ENCODE measurements around the gene KIF11.
A peak's percentile ranks its signal among the peaks of the same experiment; 100 is the strongest.
"Not testable (repeated sequence)": the region's sequence is repeated elsewhere in the genome, so short reads cannot be mapped to it uniquely, and the experiment has no call there.

Gene KIF11

DNA sequence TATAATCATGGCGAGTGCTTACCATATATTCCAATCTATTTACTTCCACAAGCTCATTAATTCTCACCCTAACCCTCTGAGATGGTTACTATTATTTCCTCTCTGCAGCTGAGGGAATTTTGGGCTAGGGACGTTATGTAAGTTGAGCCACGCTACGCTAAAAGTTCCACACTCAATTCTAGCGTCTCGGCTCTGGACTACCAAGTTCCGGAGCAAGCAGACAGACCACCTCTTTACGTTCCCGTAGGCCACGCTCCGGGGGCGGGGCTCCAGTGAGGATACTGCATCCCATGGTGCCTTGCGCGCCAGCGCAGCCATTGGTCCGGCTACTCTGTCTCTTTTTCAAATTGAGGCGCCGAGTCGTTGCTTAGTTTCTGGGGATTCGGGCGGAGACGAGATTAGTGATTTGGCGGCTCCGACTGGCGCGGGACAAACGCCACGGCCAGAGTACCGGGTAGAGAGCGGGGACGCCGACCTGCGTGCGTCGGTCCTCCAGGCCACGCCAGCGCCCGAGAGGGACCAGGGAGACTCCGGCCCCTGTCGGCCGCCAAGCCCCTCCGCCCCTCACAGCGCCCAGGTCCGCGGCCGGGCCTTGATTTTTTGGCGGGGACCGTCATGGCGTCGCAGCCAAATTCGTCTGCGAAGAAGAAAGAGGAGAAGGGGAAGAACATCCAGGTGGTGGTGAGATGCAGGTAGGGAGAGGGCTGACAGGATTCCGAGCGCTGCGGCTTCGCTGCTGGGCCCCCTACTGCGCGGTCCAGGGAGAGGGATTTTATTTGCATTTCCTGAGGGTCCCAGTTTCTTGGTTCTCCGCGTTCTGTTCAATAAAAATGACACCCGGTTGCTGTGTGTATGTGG lies at the start of gene KIF11:
Gene KIF11, plus strand, starts transcription at position 370 of the 858 bp plus-strand sequence. Its CDS starts 246 bp downstream, at position 616.
- peak; percentile 73 to 92 (median 89) for DNase-seq (ENCODE audit: low read depth in 2 of 3, low spot score in 2 of 3)

DNA sequence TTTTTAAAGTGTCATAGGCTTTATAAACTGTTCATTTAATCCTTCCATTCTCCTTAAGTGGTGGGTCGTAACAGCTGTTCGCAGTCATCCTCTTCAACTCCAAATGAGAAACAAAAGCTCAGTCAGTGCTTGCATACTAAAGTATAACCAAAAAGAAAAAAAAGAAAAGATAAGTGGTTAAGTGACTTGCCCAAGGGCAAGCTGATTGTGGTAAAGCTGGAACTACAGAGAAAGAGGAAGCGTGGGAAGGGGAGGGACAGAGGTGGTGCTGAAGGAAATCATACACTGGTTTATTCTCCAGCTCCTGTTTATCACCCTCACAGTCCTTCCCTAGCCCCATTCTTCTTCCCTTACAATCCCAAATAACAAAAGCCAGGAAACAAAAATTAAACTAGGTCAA lies 48.6 kb upstream of the KIF11 start:
- DNase-seq (ENCODE audit: low read depth in 2 of 3, low spot score in 2 of 3), result no peak

DNA sequence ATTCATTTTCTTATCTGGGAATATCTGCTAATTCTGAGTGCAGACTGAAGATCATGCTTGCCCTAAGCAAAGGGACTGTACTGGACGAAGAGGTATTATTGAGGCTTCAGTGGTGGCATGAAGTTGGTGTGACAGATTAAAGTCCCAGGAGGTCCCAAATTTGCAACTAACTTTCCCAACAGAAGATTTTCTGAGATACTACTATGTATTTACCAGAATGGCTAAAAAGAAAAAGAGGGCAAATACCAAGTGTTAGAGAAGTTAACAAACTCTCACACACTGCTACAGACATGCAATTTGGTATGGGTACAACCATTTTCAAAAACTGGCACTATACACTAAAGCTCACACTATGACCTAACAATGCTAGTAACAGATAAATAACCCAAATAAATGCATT lies 47.4 kb upstream of the KIF11 start:
- DNase-seq (ENCODE audit: low read depth in 2 of 3, low spot score in 2 of 3), result no peak

DNA sequence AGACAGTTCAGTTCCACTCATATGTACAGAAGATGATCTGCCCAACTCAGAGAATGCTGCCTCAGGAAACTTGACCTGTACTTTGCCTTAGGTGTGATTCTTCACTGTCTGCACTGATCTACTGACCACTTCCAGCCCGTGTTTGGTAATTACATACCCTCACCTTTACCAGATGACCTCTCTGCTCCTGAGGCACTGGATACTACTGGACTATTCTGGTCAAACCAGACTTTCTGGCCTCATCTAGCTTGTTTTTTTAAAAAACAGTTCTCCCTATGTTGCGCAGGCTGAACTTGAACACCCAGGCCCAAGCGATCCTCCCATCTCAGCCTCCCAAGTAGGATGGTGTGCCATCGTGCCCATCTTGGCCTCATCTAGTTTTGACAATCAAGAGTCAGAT lies 45.3 kb upstream of the KIF11 start:
- no peak for DNase-seq (ENCODE audit: low read depth in 2 of 3, low spot score in 2 of 3)

DNA sequence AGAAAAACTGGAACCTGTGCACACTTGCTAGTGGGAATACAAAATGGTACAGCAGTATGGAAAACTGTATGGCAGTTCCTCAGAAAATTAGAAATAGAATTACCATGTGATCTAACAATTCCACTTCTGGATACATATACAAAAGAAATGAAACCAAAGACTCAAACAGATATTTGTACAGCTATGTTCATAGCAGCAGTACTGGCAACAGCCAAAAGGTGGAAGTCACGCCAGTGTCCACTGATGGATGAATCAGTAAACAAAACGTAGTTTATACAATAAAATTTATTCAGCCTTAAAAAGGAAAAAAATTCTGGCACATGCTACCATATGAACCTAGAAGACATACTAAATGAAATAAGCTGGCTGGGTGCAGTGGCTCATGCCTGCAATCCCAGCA lies 42.0 kb upstream of the KIF11 start:
- no peak for DNase-seq (ENCODE audit: low read depth in 2 of 3, low spot score in 2 of 3)

DNA sequence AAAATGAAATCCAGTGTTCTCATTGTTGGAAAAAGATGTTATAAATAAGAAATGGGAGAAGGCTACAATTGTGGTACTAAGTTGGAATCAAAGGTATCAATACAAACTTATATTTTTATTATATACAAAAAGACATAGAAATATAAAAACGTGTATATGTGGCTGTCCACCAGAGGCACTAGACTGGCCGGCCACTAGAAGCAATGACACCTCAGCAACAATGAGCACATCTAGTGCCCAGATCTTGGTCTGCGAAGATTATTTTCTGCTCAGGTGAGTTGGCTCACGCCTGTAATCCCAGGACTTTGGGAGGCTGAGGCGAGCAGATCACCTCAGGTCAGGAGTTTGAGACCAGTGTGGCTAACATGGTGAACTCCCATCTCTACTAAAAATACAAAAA lies 40.6 kb upstream of the KIF11 start:
- no peak for DNase-seq (ENCODE audit: low read depth in 2 of 3, low spot score in 2 of 3)

DNA sequence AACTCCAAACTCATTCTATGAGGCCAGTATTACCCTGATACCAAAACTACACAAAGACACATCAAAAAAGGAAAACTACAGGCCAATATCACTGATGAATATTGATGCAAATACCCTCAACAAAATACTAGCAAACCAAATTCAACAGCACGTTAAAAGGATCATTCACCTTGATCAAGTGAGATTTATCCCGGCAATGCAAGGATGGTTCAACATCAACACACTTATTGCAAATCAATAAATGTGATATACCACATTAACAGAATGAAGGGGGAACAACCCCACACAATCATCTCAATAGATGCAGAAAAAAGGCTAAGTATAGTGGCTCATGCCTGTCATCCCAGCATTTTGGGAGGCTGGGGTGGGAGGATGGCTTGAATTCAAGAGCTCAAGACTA lies 39.0 kb upstream of the KIF11 start:
- no peak for DNase-seq (ENCODE audit: low read depth in 2 of 3, low spot score in 2 of 3)

DNA sequence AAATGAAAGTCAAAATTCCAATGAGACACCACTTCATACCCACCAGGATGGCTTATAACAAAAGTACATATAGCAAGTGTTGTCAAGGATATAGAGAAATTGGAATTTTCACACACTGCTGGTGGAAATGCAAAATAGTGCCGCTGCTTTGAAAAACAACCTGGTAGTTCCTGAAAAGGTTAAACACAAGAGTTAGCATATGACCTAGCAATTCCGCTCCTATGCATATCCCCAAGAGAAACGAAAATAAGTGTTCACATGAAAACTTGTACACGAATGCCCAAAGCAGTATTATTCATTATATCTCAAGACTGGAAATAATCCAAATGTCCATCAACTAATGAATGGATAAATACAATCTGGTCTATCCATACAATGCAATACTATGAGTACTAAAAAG lies 33.9 kb upstream of the KIF11 start:
- DNase-seq (ENCODE audit: low read depth in 2 of 3, low spot score in 2 of 3), result no peak

DNA sequence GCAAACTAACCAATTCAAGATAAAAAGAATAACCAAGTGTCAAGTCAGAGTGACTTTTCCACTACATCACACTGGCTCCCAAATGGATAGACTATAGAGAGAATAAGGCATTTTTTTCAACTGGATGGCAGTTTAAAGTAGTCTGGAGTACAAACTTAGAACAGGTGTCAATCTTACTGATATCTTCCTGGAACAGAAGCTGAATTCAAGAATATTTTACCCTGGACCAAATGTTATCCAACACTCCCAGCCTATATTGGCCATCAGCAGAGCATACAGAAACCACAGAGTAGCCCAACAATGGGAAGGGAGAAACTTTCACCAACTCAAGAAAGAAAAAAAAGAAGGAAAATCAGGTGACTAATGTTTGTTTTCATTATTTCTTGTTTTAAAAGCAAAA lies 30.5 kb upstream of the KIF11 start:
- DNase-seq (ENCODE audit: low read depth in 2 of 3, low spot score in 2 of 3), result no peak

DNA sequence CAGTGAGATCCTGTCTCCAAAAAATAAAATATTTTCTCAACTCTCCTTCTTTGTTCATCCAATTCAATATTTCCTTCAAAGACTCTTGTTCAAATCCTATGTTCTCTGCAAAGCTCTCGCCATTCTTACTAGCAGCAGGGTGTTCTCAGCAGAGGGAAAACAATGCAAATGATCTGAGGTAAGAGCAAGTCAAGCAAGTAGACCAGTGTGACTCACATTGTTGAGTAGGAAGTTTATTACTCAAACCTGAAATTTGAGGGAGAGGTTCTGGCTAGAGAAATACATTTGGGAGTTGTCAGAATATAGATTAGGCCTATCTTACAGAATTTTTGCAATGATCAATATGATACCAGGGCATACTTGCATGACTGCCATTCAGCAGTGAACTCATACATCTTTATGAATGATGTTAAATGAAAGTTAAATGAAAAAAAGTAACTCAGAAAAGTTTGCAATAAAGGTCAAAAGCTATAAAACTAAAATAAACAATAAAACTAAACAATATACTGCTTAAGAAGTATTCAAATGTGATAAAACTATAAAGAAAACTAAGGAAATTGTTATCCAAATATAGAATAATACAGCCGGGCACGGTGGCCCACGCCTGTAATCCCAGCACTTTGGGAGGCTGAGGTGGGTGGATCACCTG lies 24.9 kb upstream of the KIF11 start:
- no peak for DNase-seq (ENCODE audit: low read depth in 2 of 3, low spot score in 2 of 3)

DNA sequence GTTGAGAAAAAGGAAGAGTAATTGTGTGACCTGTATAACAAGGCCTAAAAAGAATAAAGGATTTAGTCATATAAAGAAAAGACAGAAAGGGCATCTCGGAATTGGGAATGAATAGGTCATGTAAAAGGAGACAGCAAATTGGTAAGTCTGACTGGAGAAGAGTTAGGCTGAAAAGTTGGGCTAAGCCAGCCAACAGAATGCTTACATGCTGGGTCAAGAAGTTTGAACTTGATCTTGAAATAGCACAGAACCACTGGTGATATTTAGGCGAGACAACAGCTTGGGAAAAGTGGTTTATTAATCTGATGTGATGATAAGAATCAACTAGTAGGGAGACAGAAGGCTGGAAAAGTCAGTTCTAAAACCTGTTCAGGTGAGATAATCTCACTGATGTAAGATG lies 23.9 kb upstream of the KIF11 start:
- no peak for DNase-seq (ENCODE audit: low read depth in 2 of 3, low spot score in 2 of 3)

DNA sequence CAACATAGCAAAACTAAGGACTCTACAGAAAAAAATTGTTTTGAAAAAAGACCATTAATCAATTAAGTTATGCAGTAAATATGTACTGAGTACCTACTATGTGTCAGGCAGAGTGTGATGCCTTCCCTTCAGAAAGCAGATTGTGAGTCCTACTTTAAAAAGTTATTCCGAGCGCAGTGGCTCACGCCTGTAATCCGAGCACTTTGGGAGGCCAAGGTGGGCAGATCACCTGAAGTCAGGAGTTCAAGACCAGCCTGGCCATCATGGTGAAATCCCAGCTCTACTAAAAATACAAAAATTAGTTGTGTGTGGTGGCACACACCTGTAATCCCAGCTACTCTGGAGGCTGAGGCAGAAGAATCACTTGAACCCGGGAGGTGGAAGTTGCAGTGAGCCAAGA lies 23.3 kb upstream of the KIF11 start:
- not testable (repeated sequence) for DNase-seq (ENCODE audit: low read depth in 2 of 3, low spot score in 2 of 3)

DNA sequence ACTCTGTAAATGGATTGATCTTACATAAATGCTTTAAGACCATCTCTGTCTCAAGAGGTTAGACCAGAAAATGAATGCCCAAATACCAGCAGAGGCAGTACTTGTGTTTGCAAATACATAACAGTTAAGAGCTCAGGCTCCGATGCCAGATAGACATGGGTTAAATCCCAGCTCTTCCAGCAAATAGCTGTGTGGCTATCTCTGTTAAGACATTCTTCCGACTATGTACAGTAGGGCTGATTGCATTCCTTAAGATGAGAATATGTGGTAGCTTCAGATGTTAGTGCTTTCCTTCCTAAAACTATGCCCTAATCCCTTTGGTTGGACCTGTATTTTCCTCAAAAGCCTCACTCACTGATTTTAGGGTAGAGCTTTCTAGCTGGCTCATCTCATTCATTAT lies 21.3 kb upstream of the KIF11 start:
- DNase-seq (ENCODE audit: low read depth in 2 of 3, low spot score in 2 of 3), result no peak

DNA sequence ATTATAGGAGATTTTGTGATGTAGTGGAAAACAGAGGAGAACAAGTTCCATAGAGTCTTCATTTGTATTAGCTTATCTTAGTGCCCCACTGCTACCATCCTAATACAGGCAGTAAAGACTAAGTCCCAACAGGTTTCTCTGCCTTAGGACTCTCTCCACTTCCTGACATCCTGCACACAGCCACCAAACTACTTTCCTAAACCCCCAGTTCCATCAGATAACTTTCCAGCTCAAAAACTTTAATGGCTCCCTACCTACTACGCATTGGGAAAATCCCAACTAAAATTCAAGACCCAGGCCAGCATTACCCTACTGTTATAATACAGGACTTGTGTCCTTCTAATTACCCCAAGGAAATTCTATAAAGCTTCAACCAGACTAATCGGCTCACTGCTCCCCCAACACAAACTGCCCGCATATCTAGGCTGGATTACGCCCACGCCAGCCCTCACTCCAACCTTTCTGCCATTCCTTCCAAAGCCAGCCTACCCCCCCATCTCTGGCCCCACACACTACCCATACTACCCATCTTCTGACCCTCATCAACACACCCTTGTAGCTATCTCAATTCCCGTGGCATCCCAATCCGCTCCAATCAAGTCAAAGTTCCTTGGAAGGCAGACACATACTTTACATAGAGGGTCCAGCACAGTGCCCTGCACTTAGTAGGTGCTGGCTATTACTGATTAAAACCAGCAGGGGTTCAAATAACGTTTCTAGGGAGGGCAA lies 20.4 kb upstream of the KIF11 start:
- DNase-seq (ENCODE audit: low read depth in 2 of 3, low spot score in 2 of 3), result no peak

DNA sequence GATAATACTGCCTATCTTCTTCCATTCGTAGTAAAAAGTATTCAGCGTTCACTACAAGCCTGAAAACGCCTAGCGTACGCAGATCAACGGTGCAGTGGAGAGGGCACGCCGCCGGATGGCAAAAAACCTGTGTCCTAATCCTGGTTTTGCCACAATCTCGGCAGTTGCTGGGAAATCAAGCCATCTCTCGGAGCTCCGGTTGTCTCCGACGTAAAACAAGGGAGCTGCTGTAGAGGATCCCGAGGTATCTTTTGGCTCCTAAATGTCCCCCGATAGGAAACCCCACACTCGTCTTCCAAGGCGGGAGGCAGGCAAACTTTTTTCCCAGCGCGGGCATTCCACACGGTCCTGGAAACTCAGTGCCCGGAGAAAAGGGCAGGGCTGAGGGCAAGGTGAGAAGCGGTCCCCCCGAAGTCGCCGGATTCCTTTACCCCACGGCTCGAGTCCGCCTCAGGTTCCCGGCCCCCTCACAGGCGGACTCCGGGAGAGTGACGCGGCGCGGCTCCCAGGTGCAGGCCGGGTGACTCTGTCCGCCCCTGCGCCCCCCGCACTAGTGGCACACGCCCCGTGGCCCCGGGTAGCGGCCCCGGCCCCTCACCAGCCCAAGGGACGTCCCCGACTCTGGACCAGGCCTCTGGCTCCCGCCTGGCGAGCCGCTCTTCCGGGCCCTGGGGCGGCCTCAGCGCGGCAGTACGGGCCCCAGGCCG lies 19.7 kb upstream of the KIF11 start:
- DNase-seq (ENCODE audit: low read depth in 2 of 3, low spot score in 2 of 3), result peak in 1 of 3 experiments; percentile 27

DNA sequence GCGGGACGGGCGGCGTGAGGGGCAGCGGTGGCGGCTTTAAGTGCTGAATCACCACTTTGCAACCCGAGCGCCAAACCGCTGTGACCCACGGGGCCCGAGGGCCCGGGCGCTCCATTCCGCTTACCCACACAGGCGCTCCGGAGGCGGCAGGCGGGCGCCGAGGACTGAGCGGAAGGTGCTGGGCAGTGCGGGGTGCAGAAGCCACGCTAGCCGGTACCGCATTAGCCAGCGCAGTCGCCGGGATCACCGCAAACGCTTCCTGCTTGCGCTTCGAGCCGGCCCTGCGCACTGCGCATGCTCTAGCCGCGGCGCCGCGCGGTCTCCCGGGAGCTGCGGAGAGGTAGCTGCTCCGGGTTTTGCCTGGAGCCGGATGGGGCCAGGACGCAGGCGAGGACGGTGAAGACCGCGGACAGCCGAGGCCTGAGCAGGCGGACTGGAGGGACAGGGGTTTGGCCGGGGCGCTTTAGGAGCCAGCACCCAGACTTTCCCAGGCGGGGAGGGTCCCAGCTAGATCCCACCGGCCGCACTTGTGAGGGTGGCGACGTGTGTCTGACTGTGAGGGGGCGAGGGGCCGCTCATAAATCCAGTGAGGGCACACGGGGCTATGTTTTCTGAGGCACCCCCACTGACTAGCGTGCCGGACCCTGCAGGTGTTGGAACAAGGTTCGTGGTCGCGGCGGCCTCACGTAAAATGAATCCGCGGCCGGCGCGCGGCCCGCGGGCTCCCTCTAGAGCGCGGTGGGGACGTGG lies 19.0 kb upstream of the KIF11 start, which contains the start of gene IDE:
Gene IDE, minus strand, starts transcription at position 296 of the 750 bp plus-strand sequence. Its CDS starts 74 bp downstream, at position 222.
- DNase-seq (ENCODE audit: low read depth in 2 of 3, low spot score in 2 of 3), result peak; percentile 70 to 75 (median 70)

DNA sequence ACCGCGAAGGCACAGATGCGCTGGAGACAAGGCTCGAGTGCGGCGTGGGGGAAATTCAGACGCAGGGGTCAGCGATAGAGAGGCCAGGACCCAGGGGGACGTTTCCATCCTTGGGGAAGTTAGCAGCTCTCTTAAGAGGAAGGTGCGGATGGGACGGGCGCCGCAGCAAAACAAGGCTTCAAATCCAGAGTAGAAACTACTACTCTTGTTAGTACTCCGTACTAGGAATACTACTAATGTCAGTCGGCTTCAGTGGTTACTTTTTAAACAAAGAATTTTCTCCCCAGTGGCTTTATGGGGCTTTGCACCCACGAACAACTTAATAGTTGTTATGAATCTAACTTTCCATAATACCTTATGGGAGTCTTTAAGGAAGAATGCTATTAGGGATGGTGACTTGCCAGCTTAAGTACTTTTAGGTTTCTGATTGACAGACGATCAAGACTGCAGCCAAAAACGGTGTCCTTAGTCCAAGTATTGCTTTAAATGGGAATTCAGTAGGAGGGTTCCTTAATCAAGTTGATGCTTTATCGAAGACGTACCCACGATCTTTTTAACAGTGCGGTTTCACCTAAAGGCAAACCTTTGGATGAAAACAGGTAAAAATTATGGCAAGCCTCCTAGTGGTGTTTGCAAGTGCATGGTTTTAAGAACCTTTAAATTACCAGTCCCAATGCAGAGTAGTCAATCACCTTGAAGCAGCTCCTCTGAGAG lies 18.2 kb upstream of the KIF11 start:
- DNase-seq (ENCODE audit: low read depth in 2 of 3, low spot score in 2 of 3), result no peak

DNA sequence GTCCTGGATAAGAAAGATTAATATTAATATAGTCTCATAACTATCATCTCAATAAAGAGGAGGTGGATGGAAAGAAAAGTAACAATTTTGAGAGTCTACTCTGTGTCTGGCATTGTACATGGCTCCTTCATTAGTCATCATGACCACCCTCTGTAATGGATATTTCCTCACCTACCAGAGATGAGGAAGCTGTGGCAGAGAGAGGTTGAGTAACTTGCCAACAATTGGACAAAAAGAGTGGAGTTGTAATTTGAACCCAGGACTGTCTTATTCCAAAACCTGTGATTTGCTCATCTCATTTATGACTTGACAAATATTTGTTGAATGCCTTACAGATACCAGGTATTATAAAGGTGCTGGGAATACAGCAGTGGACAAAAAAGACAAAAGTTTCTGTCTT lies 17.0 kb upstream of the KIF11 start:
- no peak for DNase-seq (ENCODE audit: low read depth in 2 of 3, low spot score in 2 of 3)

DNA sequence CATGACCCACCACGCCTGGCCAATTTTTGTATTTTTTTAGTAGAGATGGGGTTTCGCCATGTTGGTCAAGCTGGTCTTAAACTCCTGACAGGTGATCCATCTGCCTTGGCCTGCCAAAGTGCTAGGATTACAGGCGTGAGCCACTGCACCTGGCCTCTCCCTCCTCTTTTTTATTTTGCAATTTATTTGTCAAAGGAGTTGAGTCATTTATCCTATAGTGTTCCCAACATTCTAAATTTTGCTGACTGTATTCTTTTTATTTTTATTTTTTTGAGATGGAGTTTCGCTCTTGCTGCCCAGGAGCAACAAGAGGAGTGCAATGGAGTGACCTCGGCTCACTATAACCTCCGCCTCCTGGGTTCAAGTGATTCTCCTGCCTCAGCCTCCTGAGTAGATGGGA lies 10.6 kb upstream of the KIF11 start:
- not testable (repeated sequence) for DNase-seq (ENCODE audit: low read depth in 2 of 3, low spot score in 2 of 3)
